Muscle of leg (tissue), 11 donors: Measurements from ENCODE around the gene OR2A2. TPM values are rescaled to one million over a fixed set of nuclear protein-coding genes. Genes with fewer than 3 reads are reported as not detected.
"Not testable (repeated sequence)": the region's sequence is repeated elsewhere in the genome, so short reads cannot be mapped to it uniquely, and the experiment has no call there.

ENCODE experiments used
- DNase-seq: peaks from one replicate; pipeline ENCODE4 v3.0.0; 2013
- H3K27ac ChIP-seq: one replicate; pipeline ENCODE4 v1.5.1; 2013; ENCODE audit warnings: mild to moderate bottlenecking, low read length, control low read depth
- H3K27me3 ChIP-seq: one replicate; pipeline ENCODE4 v1.6.1; 2013; ENCODE audit warnings: low read length; ENCODE audit not compliant: control insufficient read depth, insufficient read depth
- H3K36me3 ChIP-seq: one replicate; pipeline ENCODE4 v1.6.1; 2013; ENCODE audit warnings: low read length; ENCODE audit not compliant: control insufficient read depth, insufficient read depth
- H3K4me1 ChIP-seq: one replicate; pipeline ENCODE4 v1.6.1; 2013; ENCODE audit warnings: low read length; ENCODE audit not compliant: control insufficient read depth, insufficient read depth
- H3K4me3 ChIP-seq: one replicate; pipeline ENCODE4 v1.5.1; 2013; ENCODE audit warnings: low read length, control low read depth
- H3K9me3 ChIP-seq: replicated peaks from 2 replicates; pipeline ENCODE4 v1.6.1; 2013; ENCODE audit warnings: low read depth, low read length; ENCODE audit not compliant: control insufficient read depth
- WGBS: methylation state at CpG from one replicate; pipeline ENCODE4 v1.1.5; 2013; ENCODE audit warnings: missing lambda C conversion rate; ENCODE audit not compliant: insufficient coverage; 5-methylcytosine and 5-hydroxymethylcytosine counted together
- polyA plus RNA-seq, 8 donors: library from polyadenylated mRNA; unstranded; fragments of 120-200 nt; gene quantifications; one replicate each; pipeline versions ENCODE4 v1.2.1 to v1.2.3, GENCODE V29; 2013; ENCODE audit warnings: inconsistent platforms in 1 of 8, low replicate concordance in 1 of 8; ENCODE audit not compliant: insufficient read length in 8 of 8, insufficient read depth in 1 of 8
- total RNA-seq: library from RNA; stranded (reverse); fragments of 120-200 nt; gene quantifications from one replicate; pipeline ENCODE4 v1.2.4, GENCODE V29; 2013

The OR2A2 gene
- total and polyA plus RNA-seq, 9 donors, result not detected

GRCh38 chr7:144100607-144101006, 8.8 kb upstream of the OR2A2 start:
- no peaks in the 10 kb centered on the region for H3K4me1 ChIP-seq
- H3K27ac ChIP-seq, result no peak overlapping the region
- H3K36me3 ChIP-seq, result no peaks in the 10 kb centered on the region
- H3K9me3 ChIP-seq, result no peaks in the 10 kb centered on the region
- no peak overlapping the region for H3K4me3 ChIP-seq
- WGBS, result no CpG with 5 or more reads among the region's 3 CpGs
- H3K27me3 ChIP-seq, result no peaks in the 10 kb centered on the region
- DNase-seq, result no peak

- H3K4me1 ChIP-seq, result no peaks in the 10 kb centered on the region
- no peaks in the 10 kb centered on the region for H3K36me3 ChIP-seq
- no peak overlapping the region for H3K27ac ChIP-seq
- no peaks in the 10 kb centered on the region for H3K27me3 ChIP-seq
- no peaks in the 10 kb centered on the region for H3K9me3 ChIP-seq
- no peak overlapping the region for H3K4me3 ChIP-seq
- no peak for DNase-seq
Observed at GRCh38 chr7:144102041-144102440, 7.3 kb upstream of the OR2A2 start.

- Histone ChIP-seq H3K27me3 (no peaks in the 10 kb centered on the region), H3K27ac (no peak overlapping the region), H3K4me1 (no peaks in the 10 kb centered on the region), H3K4me3 (no peak overlapping the region), H3K36me3 (no peaks in the 10 kb centered on the region), H3K9me3 (no peaks in the 10 kb centered on the region)
- DNase-seq, result no peak
Observed at GRCh38 chr7:144105211-144105610, 4.2 kb upstream of the OR2A2 start.

- Histone ChIP-seq H3K27me3 (no peaks in the 10 kb centered on the region), H3K36me3 (no peaks in the 10 kb centered on the region), H3K9me3 (no peaks in the 10 kb centered on the region), H3K27ac (no peak overlapping the region), H3K4me1 (no peaks in the 10 kb centered on the region), H3K4me3 (no peak overlapping the region)
- DNase-seq, result no peak
- 88% methylated on average over 2 of the region's 5 CpGs for WGBS
Observed at GRCh38 chr7:144110272-144110671, 889 bp downstream of the OR2A2 start.

- H3K36me3 ChIP-seq, result no peaks in the 10 kb centered on the region
- H3K9me3 ChIP-seq, result no peaks in the 10 kb centered on the region
- no peaks in the 10 kb centered on the region for H3K4me1 ChIP-seq
- H3K27me3 ChIP-seq, result no peaks in the 10 kb centered on the region
- no peak for DNase-seq
- WGBS, result no CpG with 5 or more reads among the region's 1 CpG
- no peak overlapping the region for H3K27ac ChIP-seq
- no peak overlapping the region for H3K4me3 ChIP-seq
Observed at GRCh38 chr7:144113651-144114050, 4.3 kb downstream of the OR2A2 start.

GRCh38 chr7:144118341-144118740, 9.0 kb downstream of the OR2A2 start:
- Histone ChIP-seq H3K9me3 (no peaks in the 10 kb centered on the region), H3K27me3 (no peaks in the 10 kb centered on the region), H3K4me3 (no peak overlapping the region), H3K27ac (no peak overlapping the region), H3K36me3 (no peaks in the 10 kb centered on the region), H3K4me1 (no peaks in the 10 kb centered on the region)
- no peak for DNase-seq
- WGBS, result 58% methylated on average over 3 of the region's 8 CpGs

GRCh38 chr7:144122876-144123275, 13.5 kb downstream of the OR2A2 start, which contains the start of gene OR2A14:
OR2A14 (plus strand) TSS chr7:144123176; CDS start chr7:144129113, 5,937 bp downstream.
- H3K36me3 ChIP-seq, result no peaks in the 10 kb centered on the region
- no peak for DNase-seq
- H3K9me3 ChIP-seq, result no peaks in the 10 kb centered on the region
- no peak within 1 kb of the TSS for H3K4me3 ChIP-seq
- H3K27ac ChIP-seq, result no peak within 1 kb of the TSS
- no peaks in the 10 kb centered on the region for H3K4me1 ChIP-seq
- H3K27me3 ChIP-seq, result no peaks in the 10 kb centered on the region
- WGBS, result no CpG with 5 or more reads among the region's 1 CpG

- H3K4me3 ChIP-seq, result no peak overlapping the region
- WGBS, result 0% methylated on average over 2 of the region's 6 CpGs
Observed at GRCh38 chr7:144127714-144128334, 18.4 kb downstream of the OR2A2 start.

GRCh38 chr7:144129601-144130000, 20.2 kb downstream of the OR2A2 start:
- not testable (repeated sequence) for H3K9me3 ChIP-seq, H3K36me3 ChIP-seq, H3K27ac ChIP-seq, H3K4me3 ChIP-seq, H3K4me1 ChIP-seq, H3K27me3 ChIP-seq, DNase-seq
- 95% methylated on average over 5 of the region's 9 CpGs for WGBS

More at GRCh38 chr7:144127714-144128334, 18.4 kb downstream of the OR2A2 start:
- no peaks in the 10 kb centered on the region for H3K4me1 ChIP-seq
- H3K36me3 ChIP-seq, result no peaks in the 10 kb centered on the region
- H3K27ac ChIP-seq, result no peak overlapping the region
- DNase-seq, result peak; percentile 79
- no peaks in the 10 kb centered on the region for H3K9me3 ChIP-seq
- H3K27me3 ChIP-seq, result no peaks in the 10 kb centered on the region

- WGBS, result no CpG with 5 or more reads among the region's 2 CpGs
- no peak overlapping the region for H3K27ac ChIP-seq
- no peak overlapping the region for H3K4me3 ChIP-seq
- H3K4me1 ChIP-seq, result no peaks in the 10 kb centered on the region
- no peak for DNase-seq
- H3K27me3 ChIP-seq, result no peaks in the 10 kb centered on the region
- no peaks in the 10 kb centered on the region for H3K9me3 ChIP-seq
- H3K36me3 ChIP-seq, result no peaks in the 10 kb centered on the region
Observed at GRCh38 chr7:144130730-144131129, 21.3 kb downstream of the OR2A2 start.

GRCh38 chr7:144132262-144132661, 22.9 kb downstream of the OR2A2 start:
- Histone ChIP-seq H3K4me1 (no peaks in the 10 kb centered on the region), H3K27ac (no peak overlapping the region), H3K27me3 (no peaks in the 10 kb centered on the region), H3K4me3 (no peak overlapping the region), H3K36me3 (no peaks in the 10 kb centered on the region), H3K9me3 (no peaks in the 10 kb centered on the region)
- DNase-seq, result no peak
- WGBS, result 57% methylated on average over 2 of the region's 3 CpGs
